GM18870 (cell line): ENCODE measurements around the gene PTGES2.
"Not testable (repeated sequence)": the region's sequence is repeated elsewhere in the genome, so short reads cannot be mapped to it uniquely, and the experiment has no call there.

Experiments
- ATAC-seq: cut with Tn5 transposase; IDR thresholded peaks from one replicate; pipeline ENCODE4 v1.9.1; 2021; ENCODE audit warnings: moderate library complexity; ENCODE audit not compliant: unreplicated experiment

Gene PTGES2

DNA sequence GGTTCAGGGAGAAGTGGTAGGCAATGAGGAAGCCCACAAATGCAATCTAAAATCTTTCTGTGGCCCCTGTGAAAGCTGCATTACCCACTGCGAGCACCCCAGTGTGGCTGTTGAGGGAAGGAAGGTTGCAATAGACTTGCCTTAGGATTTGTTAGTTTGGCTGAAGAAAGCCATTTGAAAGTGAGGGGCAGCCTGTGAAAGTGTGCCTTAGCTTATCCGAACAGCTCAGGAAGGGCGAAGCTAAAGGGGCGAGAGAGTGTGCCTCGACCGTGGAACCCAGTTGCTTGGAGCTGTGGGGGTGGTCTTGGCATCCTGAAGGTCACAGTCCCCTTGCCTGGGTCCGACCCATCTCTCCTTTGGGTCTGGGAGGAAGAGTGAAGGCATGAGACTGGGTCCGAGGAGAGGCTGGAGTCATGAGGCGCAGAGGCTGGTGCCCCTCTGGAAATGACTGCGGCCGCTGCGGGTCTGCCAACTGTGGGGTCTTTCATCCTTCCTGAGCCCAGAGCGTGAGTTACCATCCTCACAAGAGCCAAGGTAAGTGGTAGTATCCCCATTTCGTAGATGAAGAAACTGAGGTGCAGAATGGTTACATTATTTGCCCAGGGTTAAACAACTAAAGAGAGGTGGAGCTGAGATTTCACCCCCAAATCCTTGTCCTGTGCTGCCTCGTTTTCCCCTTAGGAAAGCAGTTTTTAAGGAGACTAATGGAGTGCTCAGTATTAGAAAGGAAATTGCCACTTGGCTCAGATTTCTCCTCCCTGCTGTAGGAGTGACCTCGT, 35.1 kb downstream of the PTGES2 start:
- ATAC-seq, result no peak

DNA sequence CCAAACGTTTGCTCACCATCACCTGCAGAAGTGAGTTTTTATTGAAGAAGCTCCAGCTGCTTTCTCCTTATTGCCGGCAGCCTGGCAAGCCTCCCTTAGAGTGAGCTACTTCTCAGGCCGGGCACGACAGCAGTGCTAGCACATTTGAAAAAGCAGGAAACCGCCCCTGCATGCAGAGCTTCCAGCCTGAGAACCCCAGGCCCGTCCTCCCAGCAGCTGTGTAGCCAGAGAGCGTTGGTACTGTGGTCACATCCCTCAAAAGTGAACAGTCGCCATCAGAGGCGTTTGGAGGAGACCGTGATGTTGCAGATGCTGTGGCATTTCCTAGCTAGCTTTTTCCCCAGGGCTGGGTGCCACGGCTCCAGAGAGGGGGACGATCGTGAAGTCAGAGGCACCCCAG, 36.0 kb downstream of the PTGES2 start:
- no peak for ATAC-seq

- ATAC-seq, result no peak
These were observed 36.4 kb downstream of the PTGES2 start for GRCh38 chr9:128091144-128091543.

DNA sequence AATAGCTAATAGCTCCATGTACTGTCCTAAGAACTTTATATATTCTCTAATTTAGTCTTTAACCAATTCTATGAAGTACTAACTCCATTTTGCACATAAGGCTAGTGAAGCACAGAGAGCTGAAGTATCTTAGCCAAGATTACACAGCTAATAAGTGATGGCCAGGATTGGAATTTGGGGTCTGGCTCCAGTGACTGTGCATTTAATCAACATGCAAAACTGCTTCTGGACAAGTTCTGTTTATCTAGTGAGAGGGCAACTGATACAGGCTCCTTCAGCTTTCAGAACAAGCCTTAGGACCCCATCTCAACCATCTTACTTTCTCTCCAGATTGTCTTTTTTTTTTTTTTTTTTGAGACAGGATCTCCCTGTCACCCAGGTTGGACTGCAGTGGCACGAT, 38.2 kb downstream of the PTGES2 start:
- no peak for ATAC-seq

DNA sequence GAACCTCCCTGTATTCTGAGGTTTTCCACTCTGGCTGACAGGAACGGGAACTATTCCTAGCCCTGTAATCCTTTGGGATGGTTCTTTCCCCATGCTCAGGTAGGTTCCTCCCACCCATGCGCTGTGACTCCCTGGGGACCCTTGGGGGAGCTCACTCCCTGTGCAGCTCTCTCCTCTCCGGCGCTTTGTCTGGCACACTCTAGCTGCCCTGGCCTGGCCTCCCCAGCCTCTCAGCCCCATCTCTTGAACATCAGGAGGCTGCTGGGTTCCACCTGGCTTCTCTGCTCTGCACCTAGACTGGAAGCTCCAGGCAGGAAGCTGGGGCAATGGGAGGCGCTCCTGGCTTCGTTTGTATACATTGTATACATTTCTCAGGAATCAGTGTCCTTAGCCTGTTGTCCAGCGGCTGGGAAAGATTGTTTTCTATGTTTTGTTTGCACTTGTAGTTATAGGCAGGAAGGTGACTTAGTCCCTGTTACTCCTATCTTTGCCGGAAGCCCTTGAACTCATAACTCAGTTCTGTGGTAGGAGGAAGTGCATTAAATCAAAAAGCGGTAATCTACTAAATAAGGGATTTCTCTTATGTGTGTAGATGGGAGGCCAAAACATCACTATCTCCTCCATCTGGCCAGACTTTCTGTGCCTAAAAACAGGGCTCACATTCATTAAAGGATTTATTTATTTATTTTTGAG, 39.1 kb downstream of the PTGES2 start:
- ATAC-seq, result no peak

DNA sequence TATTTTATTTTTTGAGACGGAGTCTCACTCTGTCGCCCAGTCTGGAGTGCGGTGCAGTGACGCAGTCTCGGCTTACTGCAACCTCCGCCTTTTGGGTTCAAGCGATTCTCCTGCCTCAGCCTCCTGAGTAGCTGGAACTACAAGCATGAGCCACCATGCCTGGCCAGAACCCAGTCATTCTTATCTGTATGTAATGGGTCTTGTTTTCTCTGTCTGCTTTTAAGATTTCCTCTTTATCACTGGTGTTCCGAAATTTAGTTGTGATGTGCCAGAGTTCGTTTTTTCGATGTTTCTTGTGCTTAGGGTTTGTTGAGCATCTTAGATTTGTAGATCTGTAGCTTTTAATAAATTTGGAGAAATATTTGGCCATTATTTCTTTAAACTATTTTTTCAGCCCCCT, 40.3 kb downstream of the PTGES2 start:
- ATAC-seq, result no peak

- no peak for ATAC-seq
These were observed 41.6 kb downstream of the PTGES2 start for GRCh38 chr9:128085943-128086342.

DNA sequence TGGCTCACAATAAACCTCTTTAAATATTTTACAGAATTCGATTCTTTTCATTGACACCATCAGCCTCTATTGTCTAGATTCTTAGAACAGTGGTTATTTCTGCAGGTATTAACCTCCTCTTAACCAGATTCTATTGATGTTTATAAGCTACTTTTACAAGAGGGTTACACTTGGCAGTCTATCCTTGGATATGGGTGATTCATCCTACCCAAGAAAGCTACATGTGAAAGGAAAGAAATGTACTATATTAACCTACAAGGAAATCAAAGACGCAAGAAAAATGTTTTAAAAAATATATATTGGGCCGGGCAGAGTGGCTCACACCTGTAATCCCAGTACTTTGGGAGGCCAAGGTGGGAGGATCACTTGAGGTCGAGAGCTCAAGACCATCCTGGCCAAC, 42.8 kb downstream of the PTGES2 start:
- no peak for ATAC-seq

GRCh38 chr9:128082151-128082550, 45.4 kb downstream of the PTGES2 start:
- no peak for ATAC-seq

- ATAC-seq, result no peak
These were observed 46.5 kb downstream of the PTGES2 start for GRCh38 chr9:128081056-128081455.

DNA sequence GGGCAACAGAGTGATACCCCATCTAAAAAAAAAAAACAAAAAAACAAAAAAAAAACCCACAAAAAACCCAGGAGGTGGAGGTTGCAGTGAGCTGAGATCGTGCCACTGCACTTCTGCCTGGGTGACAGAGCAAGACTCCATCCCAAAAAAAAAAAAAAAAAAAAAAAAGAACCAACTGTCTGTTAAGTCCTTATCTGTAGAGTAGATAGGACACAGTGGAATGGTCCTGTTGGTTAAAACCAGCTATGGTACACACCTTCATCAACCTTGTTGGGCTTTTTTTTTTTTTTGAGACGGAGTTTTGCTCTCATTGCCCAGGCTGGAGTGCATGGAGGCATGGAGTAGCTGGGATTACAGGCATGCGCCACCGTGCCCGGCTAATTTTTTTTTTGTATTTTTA, 47.3 kb downstream of the PTGES2 start:
- no peak for ATAC-seq

DNA sequence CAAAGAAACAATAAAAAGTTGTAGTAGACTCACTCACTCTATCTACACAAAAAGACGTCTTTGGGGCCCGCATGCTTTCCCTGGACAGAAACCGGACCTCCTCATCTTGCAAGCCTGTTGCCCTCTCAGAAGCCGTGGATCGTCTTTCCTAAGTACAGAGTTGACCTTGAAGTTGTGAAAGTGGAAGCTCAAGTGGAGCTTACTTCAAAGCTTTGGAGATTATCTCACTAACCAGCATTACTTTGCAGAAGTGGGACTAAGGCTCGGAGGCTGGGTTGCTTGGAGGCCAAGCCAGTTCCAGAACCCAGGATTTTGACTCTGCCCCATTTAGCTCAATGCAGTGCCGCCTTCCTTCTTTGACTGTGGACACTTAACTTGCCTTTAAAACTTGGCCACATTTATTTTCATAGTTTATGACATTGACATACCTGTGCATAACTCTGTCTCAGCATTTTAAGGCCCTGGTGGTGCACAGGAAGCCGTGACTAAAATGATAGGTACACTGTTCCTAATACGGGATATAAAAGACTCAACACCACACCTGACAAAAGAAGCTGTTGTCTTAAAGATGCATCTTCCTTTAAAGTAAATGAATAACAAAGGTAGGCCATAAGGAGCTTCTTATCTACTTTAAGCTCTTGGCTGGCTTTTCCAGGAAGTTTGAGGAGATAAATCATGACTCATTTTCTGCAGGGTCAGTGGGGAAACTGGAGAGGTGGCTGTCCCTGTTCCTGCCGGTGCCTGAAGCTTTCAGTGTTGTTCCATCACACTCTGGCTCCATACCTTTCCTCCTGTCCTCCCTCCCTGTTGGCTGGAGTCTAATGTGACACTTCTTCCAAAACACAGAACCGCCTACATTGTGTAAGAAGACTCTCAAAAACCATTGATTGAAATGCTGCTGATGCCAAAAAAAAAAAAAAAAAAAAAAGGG, 48.8 kb downstream of the PTGES2 start:
- no peak for ATAC-seq

- no peak for ATAC-seq
These were observed 49.6 kb downstream of the PTGES2 start for GRCh38 chr9:128077847-128078503.

- ATAC-seq, result no peak
These were observed 54.2 kb downstream of the PTGES2 start for GRCh38 chr9:128073253-128073886.

- ATAC-seq, result no peak
These were observed 55.1 kb downstream of the PTGES2 start for GRCh38 chr9:128072144-128073021.

GRCh38 chr9:128071475-128071874, 56.1 kb downstream of the PTGES2 start:
- not testable (repeated sequence) for ATAC-seq

DNA sequence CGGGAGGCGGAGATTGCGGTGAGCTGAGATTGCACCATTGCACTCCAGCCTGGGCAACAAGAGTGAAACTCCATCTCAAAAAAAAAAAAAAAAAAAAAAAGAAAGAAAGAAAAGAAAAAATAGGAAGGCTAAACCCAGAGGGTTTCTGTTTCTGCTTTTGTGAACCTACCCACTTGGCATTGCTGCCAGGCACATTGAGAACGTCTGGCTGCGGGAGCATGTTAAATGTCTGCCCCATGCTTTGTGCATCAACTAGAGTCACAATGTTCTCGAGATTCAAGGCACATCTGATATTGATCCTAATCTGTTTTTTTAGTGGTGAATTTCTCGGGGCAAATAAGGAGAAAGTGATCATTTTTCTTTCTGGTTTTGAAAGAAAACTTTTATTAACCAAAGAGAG, 56.7 kb downstream of the PTGES2 start:
- ATAC-seq, result no peak
